GM19372 (cell line): Measurements from ENCODE around the gene TMEM135.

Experiments used
- ATAC-seq: cut with Tn5 transposase; IDR thresholded peaks from one replicate; pipeline ENCODE4 v1.9.1; 2021; ENCODE audit warnings: mild to moderate bottlenecking, low read depth, moderate library complexity; ENCODE audit not compliant: unreplicated experiment

The TMEM135 gene

DNA sequence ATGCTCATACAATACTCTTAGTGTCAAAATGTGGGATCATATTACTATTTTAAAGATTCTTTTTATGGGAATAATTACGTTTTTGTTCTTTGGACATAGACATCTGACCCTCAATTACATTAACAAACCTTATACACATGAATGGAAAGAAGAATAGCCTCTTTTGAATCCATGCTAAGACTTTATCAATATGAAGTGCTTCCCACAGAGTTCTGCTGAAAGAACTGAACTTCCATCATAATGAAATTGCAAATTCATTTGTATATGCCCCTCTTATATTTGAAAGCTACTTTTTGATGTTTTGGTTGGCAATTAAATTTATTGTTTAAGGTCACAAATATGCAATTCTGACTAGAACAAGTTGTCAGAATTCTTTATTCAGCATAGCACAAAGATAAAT, 254.9 kb downstream of the TMEM135 start:
- ATAC-seq: no peak

DNA sequence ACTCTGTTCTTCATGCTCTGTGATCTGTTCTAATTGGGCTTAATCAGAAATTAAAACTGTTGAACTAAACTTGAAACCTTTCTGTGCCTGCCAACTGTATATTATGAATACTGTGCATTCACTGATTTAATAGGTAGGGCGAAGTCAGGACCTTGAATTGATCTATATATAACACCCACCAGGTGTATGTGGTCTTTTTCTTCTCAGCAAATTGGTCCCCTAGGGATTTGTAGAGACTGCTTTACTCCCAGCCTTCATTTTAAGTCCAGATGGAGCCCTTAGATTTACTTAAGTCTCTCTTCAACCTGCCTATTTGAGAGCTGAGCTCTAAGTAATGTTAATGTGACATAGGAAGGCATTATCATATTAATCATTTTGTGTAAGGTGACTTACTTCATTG, 257.5 kb downstream of the TMEM135 start:
- no peak for ATAC-seq

DNA sequence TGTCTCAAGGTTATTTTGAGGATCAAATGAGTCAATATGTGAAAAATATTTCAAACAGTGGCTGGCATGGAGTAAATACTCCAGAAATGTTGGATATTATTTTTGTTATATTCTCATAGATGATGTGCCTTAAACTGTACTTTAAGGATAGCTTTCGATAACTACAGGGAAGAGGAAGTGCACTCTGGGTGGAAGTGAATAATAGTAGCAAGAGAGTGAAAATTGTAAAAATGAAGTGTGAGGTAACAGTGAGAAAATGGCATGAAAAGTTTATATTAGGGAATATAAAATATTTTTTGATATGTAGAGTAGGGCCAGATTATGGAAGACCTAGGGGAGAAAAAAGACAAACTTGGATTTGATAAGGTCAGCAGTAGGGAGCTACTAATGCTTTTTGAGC, 258.9 kb downstream of the TMEM135 start:
- no peak for ATAC-seq

DNA sequence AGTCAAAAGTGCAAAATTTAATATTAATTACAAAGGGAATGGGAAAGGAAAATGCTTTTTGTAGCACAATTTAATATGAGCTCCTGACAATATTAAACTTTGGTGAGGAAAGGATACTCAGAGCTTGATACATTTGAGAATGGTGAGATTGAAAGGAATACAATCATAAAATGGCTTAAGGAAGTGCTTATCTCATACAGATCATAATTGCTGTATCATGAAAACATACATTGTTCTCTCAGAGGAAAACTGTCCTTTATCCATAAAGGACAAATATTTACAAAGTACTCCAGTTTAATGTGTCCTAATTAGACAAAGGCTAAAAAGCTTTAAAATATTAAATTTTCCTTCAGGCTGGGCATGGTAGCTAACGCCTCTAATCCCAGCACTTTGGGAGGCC, 260.4 kb downstream of the TMEM135 start:
- ATAC-seq: no peak

DNA sequence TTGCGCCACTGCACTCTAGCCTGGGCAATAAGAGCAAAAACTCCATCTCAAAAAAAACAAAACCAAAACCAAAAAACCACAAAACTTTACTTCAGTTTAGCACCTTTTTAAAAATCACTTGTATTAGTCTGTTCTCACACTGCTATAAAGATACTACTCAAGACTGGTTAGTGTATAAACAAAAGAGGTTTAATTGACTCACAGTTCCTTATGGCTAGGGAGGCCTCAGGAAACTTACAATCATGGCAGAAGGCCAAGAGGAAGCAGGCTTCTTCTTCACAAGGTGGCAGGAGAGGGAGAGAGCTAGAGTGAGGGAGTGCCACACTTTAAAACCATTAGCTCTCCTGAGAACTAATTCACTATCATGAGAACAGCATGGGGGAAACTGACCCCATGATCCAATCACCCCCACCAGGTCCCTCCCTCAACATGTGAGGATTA, 261.3 kb downstream of the TMEM135 start:
- no peak for ATAC-seq

DNA sequence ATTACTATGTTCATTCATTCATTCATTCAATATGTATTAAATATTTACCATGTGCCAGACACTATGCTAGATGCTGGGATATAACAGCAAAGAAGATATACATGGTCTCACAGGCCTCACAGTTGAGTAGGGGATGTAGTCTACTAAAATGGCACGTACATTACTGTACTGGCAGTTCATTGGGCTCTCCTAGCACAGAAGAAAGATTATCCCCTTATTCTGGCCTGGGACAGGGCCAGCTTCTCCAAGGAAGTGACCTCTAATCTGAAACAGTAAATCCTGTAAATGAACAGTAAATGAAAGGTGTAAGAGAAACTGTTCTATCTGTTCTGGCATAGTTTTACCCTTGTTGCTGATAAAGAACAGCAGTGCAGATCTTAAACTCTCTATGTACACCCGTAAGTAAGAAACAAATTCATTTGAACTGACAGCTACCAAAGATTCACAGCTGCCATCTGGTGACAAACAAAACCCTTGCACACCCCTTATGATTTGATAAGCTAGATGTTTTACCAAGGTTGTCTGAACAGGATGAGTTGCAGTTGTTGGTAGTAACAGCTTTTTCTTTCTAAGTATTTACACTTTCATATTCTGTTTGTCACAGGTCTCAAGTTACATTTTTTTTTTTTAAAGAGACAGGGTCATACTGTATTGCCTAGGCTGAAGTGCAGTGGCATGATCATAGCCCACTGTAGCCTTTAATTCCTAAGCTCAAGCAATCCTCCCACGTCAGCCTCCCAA, 263.1 kb downstream of the TMEM135 start:
- no peak for ATAC-seq

DNA sequence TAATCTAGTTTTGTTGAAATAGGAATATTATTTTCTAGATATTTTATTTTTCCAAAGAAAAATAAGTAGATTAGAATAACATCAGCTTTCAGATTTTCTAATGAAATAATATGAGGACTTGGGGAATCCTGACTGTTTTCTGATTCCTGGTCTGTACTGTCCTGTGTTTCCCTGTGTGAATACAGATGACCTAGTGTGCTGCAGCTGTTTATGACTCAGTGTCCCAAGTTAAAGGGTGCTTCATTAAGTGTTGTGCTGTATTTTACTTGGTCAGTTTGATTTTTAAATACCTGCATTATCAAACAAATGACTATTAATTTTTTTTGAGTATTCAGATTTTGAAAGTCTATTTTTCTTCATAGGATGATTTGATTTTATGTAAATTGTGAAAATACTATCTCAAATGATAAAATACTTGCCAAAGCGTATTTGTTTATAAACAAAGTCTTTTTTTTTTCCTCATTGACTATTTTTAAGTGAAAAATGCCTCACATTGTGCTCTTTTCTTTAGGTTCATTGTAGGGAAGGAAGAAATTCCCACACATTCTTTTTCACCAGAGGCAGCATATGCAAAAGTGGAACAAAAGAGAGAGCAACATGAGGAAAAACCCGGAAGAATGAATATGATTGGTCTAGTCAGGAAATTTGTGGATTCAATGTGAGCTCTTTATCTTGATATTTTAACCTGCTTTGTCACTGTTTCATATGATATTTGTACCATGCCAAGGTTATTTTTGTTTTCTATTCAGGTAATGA, 264.2 kb downstream of the TMEM135 start:
- no peak for ATAC-seq

DNA sequence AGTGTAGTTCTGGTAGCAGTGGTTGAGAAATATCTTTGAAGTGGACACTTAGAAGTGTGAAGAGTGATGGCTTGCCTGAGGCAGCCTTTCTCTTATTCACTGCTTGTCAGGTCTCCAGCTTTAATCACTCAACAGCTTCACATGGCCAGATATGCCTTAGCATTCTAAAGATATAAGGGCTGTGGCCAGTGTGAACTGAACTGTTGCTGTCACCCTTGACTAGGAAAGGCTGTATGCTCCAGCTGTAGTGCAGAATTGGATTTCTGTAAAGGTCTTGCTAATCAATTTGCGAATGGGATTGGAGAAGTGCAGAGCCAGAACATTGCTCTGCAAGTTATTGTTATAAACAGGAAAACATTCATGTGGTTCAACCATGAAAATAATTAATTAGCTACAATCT, 266.7 kb downstream of the TMEM135 start:
- no peak for ATAC-seq

DNA sequence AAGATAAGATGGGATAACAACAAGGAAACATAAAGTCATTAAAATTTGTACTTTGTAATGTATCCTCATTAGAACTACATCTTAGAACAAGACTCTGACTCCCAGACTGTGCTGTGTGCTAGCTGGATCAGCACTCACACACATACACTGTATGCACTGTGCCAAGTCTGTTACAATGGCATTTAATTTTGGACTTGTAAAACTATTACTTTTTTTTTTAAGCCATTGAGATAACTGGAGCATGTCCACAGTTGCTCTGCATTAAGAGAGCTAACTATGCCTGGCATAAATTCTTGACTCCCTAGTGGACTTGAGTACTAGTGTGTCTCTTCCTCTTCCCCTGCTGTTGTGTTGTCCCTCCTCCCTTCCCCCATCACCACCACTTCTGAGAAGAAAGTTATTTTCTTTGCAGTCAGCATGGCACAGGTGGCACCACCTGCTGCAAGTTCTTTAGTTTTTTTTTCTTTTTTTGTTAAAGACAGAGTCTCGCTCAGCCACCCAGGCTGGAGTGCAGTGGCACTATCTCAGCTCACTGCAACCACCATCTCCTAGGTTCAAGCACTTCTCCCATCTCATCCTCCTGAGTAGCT, 268.6 kb downstream of the TMEM135 start:
- ATAC-seq: no peak

DNA sequence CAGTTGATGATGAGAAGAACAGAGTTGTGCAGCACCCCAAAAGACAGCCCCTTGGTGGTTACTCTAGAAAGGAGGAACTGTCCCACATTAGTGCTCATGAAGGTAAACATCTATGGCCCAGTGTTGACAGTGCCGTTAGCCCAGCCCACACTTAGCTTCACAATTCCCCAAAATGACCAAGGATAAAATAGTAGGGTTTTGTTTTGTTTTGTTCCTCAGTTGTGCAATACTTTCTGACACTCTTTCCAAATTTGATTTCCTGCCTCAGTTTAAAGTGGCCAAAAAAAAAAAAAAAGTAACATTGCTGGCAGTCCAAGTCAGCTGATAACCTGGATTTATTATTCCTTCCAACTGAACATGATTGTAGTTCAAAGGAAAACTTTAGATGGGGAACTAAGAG, 269.4 kb downstream of the TMEM135 start:
- no peak for ATAC-seq

DNA sequence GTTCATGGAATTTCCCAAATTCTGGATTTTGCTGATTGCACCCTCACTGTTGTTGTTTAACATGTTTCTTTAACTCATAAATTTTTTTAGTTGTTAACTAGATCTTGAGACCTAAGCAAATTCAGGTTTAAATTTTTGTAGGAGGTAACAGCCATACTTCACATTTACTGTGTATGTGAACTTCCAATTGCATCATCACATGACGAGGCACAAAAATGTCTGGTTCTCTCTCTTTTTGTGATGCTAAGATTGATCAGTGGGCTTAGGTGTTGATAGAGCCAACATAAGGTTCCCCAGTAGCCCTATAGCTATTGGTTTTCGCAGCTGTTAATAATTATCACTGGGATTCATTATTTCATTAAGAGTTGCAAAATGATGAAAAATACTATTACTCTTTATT, 277.5 kb downstream of the TMEM135 start:
- no peak for ATAC-seq

DNA sequence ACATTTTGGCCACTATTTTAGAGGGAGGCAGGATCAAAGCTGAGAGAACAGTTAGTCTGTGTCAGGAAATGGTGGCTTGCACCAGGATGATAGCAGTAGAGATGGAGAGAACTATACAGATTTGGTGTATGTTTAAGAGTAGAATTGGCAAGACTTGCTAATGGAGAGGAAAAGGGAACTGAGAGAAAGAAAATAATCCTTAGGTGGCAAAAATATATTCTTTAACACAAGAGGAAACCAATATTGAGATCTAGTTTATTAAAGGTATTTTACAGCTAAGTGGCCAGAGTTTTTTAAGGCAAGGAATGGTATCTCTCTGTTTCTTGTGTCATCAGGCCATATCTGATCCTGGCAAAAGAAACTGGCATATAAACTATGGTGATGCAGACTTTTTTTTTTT, 278.8 kb downstream of the TMEM135 start:
- ATAC-seq: no peak

DNA sequence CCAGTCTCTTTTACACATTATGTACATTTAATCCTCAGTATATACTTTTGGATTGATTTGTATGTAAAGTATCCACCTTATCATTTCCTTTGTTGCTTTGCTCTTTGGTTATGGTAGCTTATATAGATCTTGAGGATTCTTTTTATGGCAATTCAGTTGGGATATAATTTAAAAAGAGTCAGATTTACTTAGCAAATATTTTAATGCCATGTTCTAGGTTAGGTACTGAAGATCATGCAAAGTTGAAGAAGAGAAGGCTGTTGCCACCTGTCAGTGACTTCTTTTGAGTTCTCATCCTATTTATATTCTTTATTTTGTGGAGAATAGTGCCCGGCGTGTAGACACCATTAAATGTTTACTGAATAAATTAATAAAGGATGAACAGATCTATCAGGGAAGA, 279.7 kb downstream of the TMEM135 start:
- ATAC-seq: no peak

DNA sequence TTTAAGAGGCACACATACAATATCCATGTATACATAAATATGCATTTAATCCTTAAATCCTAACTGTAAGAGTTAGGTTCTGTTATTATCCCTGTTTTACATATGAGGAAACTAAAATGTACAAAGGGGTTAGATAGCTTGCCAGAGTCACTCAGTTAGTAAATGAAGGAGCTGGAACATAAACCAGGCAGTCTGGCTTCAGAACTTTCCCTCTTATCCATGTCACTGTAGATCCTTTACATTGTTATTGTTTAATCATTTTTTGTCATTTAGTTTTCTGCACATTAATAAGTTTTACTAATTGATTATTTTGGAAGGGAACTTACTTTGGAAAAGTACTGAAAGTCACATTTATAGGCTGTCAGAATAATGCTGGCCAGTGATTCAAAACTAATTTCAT, 282.4 kb downstream of the TMEM135 start:
- ATAC-seq: no peak

DNA sequence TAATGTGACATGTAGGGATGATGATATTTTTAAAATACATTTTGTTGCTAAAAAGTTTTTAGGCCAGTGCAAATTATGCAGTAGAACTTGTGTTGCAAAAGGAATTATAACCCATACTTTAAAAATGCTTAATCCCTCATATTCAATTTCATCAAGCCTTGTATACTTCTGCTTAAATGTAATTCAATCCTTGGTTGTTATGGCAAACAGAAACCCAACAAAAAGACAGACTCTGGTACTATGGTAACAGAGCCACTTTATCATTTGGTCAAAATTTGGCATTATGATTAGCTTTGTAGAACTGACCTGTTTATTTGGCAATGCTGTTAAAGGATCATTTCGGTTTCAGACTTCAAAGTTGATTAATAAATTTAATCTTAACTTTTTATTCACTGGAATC, 284.8 kb downstream of the TMEM135 start:
- ATAC-seq: no peak

DNA sequence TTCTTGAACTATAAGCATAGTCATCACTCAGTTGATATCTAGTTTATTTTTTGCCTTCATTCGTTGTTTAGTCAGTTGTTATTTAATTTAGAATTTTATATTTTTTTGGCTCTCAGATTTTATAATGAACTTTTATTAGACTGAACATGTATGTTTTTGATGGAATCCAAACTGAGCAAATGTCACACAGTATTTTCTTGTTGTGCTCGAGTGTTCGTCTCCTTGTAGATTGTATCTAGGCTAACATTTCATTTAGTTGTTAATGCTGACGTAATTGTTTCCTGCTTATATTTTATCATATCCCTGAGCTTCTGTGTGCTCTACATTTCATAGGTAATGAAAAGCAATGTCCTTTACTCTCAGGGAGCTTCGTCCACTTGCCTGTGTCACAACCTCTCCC, 286.2 kb downstream of the TMEM135 start:
- ATAC-seq: no peak

DNA sequence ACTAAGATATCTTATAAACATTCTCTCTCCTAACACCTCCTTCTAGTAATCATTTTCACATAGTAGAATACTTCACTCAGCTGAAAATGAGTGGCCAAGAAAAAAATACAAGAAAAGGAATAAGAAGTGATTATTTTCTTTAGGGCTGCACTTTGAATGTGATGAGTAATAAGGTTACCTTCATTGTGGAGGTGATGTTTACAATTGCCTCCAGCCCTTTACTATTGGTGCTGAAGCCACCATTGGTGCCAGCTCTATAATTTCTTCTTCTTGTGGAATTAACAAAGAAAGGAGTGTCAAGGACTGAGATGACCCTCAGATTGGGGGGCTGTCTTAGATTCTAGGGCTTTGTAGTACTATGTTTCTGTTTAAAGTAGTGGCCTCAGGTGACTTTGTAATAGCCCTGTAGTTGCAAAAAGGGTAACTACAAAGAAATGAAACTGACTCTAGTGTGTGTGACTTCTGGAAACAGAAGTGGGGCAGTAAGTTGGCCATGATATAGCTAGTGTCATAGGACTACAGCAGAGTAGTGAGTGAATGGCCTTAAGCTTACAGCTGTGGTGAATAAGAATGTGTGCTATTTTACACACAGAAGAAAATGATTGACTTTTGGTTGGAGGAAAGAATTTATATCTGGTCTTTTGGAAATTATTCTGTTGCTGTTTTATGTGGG, 287.2 kb downstream of the TMEM135 start:
- ATAC-seq: no peak

DNA sequence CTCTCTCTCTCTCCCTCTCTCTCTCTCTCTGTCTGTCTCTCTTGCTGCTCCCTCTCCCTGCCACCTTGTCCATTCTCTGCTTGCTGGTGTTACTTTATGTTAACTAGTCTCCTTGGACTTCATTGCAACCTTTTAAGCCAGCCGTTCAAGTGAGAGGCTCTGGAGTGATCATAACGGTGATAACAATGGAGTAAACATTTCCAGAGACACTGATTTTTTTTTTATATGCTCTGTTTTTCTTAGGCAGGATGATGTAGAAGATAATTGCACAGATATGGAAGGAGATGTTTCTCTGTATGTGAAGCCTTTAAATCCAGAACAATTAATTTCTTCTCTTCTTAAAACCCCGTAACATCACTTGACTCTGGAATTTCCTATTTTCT, 287.7 kb downstream of the TMEM135 start:
- no peak for ATAC-seq

DNA sequence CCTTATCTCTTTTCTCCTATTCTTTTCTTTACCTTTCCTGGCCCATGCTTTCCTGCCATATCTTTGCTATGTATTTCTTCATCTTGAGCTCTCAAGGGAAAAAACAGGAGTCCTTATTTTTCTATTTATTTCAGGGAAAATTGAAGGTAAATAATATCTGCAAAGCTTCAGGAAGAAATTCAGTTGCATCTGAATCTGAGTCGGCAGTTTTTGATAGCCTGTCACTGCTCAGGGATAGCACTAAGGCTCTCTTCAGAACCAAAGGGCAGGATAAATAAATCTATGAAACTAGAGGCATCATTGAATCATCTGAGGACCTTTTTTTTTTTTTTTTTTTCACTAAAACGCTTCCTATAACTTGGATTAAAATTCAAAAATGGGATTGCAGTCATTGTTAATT, 288.9 kb downstream of the TMEM135 start:
- no peak for ATAC-seq

DNA sequence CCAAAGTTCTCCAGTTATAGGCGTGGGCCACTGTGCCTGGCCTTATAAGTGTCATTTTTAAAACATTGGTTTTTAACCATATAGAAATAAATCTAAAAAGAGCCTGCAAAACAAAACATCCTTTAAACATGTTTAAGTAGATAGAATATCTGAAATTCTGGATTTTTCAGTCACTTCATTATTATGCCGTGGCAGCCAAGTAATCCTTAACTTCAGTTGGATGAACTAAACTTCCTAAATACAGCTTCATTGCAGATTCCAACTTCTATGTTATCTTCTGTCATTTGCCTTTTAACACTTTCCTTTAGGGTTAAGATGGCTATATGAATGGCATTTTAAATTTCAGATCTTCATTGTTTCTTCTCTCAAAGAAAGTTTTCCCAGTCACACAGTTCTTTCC, 291.4 kb downstream of the TMEM135 start:
- no peak for ATAC-seq

DNA sequence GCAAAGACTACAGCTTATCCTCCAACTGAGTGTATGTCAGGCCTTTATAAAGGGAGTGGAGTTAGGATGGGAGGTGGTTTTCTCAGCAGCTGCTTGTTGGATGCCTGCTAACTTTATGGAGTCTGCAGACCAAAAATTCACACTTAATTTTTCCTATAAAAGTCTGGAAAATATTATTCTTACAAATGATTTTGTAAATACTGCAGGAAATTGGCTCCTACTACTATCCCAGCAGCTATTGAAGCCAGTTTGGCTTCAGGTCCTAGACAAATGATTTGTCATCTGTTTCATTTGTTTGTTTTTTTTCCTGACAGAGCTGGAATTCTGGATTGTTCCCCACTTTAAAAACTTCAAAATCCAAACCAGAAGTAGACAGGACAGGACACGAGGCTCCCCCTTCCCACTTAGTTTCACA, 292.5 kb downstream of the TMEM135 start:
- no peak for ATAC-seq
